OCI-LY1 (cell line): ENCODE results near the gene ADGRL2.

Source experiments
- H2AFZ ChIP-seq: fragments of 200-600 bp; sonication (generic), shearing (Covaris generic); 2 replicates; pipeline ENCODE4 v1.6.0; 2014; ENCODE audit warnings: antibody characterized with exemption, mild to moderate bottlenecking, low read length
- H3F3A ChIP-seq: fragments of 200-600 bp; sonication (generic), shearing (Covaris generic); 2 replicates; pipeline ENCODE4 v1.6.0; 2014; ENCODE audit warnings: mild to moderate bottlenecking, antibody characterized with exemption, low read length, moderate library complexity; ENCODE audit not compliant: insufficient read depth
- H3K27ac ChIP-seq: fragments of 200-600 bp; sonication (generic); 2 replicates; pipeline ENCODE4 v1.5.1; 2014; ENCODE audit warnings: low read length, mixed run types, mild to moderate bottlenecking, low read depth; ENCODE audit not compliant: poor library complexity, severe bottlenecking
- H3K27me3 ChIP-seq: fragments of 200-600 bp; sonication (generic); 2 replicates; pipeline ENCODE4 v1.6.0; 2014; ENCODE audit warnings: antibody characterized with exemption, mild to moderate bottlenecking, low read length, moderate library complexity; ENCODE audit not compliant: insufficient read depth
- H3K36me3 ChIP-seq: fragments of 200-600 bp; sonication (generic); 2 replicates; pipeline ENCODE4 v1.6.1; 2014; ENCODE audit warnings: mild to moderate bottlenecking, antibody characterized with exemption, low read length, moderate library complexity, mixed read lengths; ENCODE audit not compliant: insufficient read depth
- H3K4me1 ChIP-seq: fragments of 200-600 bp; sonication (generic); 2 replicates; pipeline ENCODE4 v1.5.1; 2014; ENCODE audit warnings: mild to moderate bottlenecking, low read length, moderate library complexity; ENCODE audit not compliant: insufficient read depth, severe bottlenecking
- H3K4me2 ChIP-seq: fragments of 200-600 bp; sonication (generic), shearing (Covaris generic); 2 replicates; pipeline ENCODE4 v1.6.1; 2014; ENCODE audit warnings: low read length
- H3K4me3 ChIP-seq: fragments of 200-600 bp; sonication (generic); 2 replicates; pipeline ENCODE4 v1.5.1; 2014; ENCODE audit warnings: low read length, low read depth, mild to moderate bottlenecking, mixed read lengths; ENCODE audit not compliant: poor library complexity, severe bottlenecking
- H3K79me2 ChIP-seq: fragments of 200-600 bp; shearing (Covaris generic); 2 replicates; pipeline ENCODE4 v1.6.1; 2016; ENCODE audit warnings: mixed run types, low read length, mixed read lengths; ENCODE audit not compliant: insufficient read depth
- H3K9ac ChIP-seq: fragments of 200-600 bp; sonication (generic), shearing (Covaris generic); 2 replicates; pipeline ENCODE4 v1.6.1; 2014; ENCODE audit warnings: mild to moderate bottlenecking, low read length, mixed read lengths
- H3K9me2 ChIP-seq: fragments of 200-600 bp; sonication (generic), shearing (Covaris generic); 2 replicates; pipeline ENCODE4 v1.6.1; 2014; ENCODE audit warnings: low read depth, mild to moderate bottlenecking, low read length, mixed read lengths
- H3K9me3 ChIP-seq: fragments of 200-600 bp; shearing (Covaris generic); 2 replicates; pipeline ENCODE4 v1.6.1; 2014; ENCODE audit warnings: low read length, mixed read lengths
- H4K20me1 ChIP-seq: fragments of 200-600 bp; sonication (generic), shearing (Covaris generic); 2 replicates; pipeline ENCODE4 v1.6.0; 2016; ENCODE audit warnings: mild to moderate bottlenecking, low read length; ENCODE audit not compliant: insufficient read depth
- EZH2 ChIP-seq: fragments of 200-600 bp; sonication (generic), shearing (Covaris generic); IDR thresholded peaks from 2 replicates; pipeline ENCODE4 v1.8.0; 2017; ENCODE audit warnings: borderline replicate concordance, mixed run types, mild to moderate bottlenecking, antibody characterized with exemption, low read length, moderate library complexity, mixed read lengths
- TF ChIP-seq, protein P1 (sequence below): fragments of 200-600 bp; sonication (generic), shearing (Covaris generic); IDR thresholded peaks from 2 replicates; pipeline ENCODE4 v1.5.1; 2017; ENCODE audit warnings: mild to moderate bottlenecking, antibody characterized with exemption, low read length, moderate library complexity, mixed read lengths

Gene ADGRL2

DNA sequence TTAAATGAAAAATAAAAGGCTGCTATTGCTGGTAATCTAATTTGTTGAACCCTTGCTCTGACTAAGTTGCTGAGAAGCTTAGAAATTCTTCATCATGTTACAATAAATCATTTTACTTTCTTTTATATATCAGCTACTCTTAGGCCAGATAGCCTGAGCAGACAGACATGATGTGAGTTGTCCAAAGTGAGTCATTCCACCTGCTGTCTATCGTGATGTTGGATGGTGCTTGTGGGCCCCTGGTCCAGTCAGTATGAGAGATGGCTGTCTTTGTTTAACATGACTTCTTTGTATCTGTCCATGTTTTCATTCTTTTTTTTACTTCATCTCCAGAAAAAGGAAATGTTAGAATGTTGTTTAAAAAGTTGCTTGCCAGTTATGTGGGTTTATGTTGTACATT lies 188.8 kb downstream of the ADGRL2 start:
- no peaks in the 10 kb centered on the region for H3F3A ChIP-seq
- H3K79me2 ChIP-seq: no peaks in the 10 kb centered on the region
- H3K27ac ChIP-seq: no peak overlapping the region
- H3K4me1 ChIP-seq: no peaks in the 10 kb centered on the region
- no peak overlapping the region for H3K9ac ChIP-seq
- no peaks in the 10 kb centered on the region for H3K9me2 ChIP-seq
- no peaks in the 10 kb centered on the region for H3K27me3 ChIP-seq
- H4K20me1 ChIP-seq: no peaks in the 10 kb centered on the region
- H3K9me3 ChIP-seq: no peaks in the 10 kb centered on the region
- no peaks in the 10 kb centered on the region for H3K36me3 ChIP-seq
- TF ChIP-seq, protein P1, sequence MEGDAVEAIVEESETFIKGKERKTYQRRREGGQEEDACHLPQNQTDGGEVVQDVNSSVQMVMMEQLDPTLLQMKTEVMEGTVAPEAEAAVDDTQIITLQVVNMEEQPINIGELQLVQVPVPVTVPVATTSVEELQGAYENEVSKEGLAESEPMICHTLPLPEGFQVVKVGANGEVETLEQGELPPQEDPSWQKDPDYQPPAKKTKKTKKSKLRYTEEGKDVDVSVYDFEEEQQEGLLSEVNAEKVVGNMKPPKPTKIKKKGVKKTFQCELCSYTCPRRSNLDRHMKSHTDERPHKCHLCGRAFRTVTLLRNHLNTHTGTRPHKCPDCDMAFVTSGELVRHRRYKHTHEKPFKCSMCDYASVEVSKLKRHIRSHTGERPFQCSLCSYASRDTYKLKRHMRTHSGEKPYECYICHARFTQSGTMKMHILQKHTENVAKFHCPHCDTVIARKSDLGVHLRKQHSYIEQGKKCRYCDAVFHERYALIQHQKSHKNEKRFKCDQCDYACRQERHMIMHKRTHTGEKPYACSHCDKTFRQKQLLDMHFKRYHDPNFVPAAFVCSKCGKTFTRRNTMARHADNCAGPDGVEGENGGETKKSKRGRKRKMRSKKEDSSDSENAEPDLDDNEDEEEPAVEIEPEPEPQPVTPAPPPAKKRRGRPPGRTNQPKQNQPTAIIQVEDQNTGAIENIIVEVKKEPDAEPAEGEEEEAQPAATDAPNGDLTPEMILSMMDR: no peak
- no peak for TF ChIP-seq EZH2
- H3K4me2 ChIP-seq: no peak overlapping the region
- no peak overlapping the region for H2AFZ ChIP-seq
- no peak overlapping the region for H3K4me3 ChIP-seq

DNA sequence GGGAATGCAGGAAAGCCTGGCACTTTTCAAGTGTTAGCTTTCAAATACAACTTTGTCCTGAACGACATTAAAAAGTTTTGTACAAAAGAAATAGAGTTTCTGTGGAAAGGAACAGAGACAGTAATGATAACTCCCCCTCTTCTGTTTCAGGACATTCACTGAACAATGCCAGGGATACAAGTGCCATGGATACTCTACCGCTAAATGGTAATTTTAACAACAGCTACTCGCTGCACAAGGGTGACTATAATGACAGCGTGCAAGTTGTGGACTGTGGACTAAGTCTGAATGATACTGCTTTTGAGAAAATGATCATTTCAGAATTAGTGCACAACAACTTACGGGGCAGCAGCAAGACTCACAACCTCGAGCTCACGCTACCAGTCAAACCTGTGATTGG lies 189.5 kb downstream of the ADGRL2 start:
- Histone ChIP-seq H4K20me1 (no peaks in the 10 kb centered on the region), H3K27ac (no peak overlapping the region), H3K9me2 (no peaks in the 10 kb centered on the region), H3K79me2 (no peaks in the 10 kb centered on the region), H3K4me3 (no peak overlapping the region), H3K4me1 (no peaks in the 10 kb centered on the region), H3K36me3 (no peaks in the 10 kb centered on the region), H3K9me3 (no peaks in the 10 kb centered on the region), H3K9ac (no peak overlapping the region), H3K27me3 (no peaks in the 10 kb centered on the region), H2AFZ (no peak overlapping the region), H3K4me2 (no peak overlapping the region), H3F3A (no peaks in the 10 kb centered on the region)
- TF ChIP-seq, protein P1: no peak
- TF ChIP-seq EZH2: no peak

DNA sequence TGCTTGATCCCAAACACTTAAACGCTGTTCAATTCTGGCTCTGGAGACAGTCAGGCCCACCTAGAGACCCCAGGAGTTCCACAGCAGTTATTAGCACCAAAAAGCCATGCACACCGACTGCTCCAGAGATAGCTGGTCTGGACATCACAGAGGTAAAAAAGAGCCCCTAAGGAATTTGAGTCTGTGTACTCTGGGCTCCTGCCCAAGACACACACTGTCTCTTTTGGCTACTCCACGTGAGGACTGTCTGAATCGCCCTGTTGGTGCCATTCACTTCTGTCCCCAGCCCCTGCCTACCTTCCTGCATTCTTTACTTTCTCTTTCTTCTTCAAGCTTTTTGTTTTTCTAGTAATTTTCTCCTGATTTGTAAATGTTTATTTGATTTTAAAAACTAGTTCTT lies 197.4 kb downstream of the ADGRL2 start:
- Histone ChIP-seq H3K4me3 (no peak overlapping the region), H3K27me3 (no peaks in the 10 kb centered on the region), H3K36me3 (no peaks in the 10 kb centered on the region), H3F3A (no peaks in the 10 kb centered on the region), H2AFZ (no peak overlapping the region), H4K20me1 (no peaks in the 10 kb centered on the region), H3K9me2 (no peaks in the 10 kb centered on the region), H3K4me1 (no peaks in the 10 kb centered on the region), H3K9me3 (no peaks in the 10 kb centered on the region), H3K9ac (no peak overlapping the region), H3K4me2 (no peak overlapping the region), H3K79me2 (no peaks in the 10 kb centered on the region), H3K27ac (no peak overlapping the region)
- TF ChIP-seq, protein P1: no peak
- TF ChIP-seq EZH2: no peak
